HG03108 (cell line): Measurements from ENCODE around the gene SNX9.
"Not testable (repeated sequence)": the region's sequence is repeated elsewhere in the genome, so short reads cannot be mapped to it uniquely, and the experiment has no call there.

Experiments
- ATAC-seq: cut with Tn5 transposase; IDR thresholded peaks from one replicate; pipeline ENCODE4 v1.9.1; 2021; ENCODE audit warnings: moderate library complexity; ENCODE audit not compliant: unreplicated experiment

SNX9 gene

GRCh38 chr6:157853902-157854502 lies 31.0 kb downstream of the SNX9 start:
- no peak for ATAC-seq

DNA sequence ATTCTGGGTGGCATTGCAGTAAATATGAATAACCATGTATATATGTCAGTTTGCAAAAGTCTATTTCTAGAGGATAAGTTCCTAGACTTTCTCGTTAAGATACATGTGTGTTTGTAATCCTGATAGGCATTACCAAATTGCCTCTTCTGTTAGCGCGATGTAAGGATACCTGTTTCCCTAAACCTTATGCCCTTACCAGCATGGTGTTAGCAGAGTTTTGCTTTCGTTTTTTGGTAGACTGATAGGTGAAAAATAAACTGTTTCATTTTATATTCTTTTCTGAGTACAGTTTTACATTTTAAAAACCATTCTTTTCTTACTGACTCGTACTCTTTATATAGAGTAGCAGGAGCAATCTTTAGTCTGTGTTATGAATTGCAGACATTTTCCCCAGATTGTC lies 32.3 kb downstream of the SNX9 start:
- ATAC-seq: no peak

DNA sequence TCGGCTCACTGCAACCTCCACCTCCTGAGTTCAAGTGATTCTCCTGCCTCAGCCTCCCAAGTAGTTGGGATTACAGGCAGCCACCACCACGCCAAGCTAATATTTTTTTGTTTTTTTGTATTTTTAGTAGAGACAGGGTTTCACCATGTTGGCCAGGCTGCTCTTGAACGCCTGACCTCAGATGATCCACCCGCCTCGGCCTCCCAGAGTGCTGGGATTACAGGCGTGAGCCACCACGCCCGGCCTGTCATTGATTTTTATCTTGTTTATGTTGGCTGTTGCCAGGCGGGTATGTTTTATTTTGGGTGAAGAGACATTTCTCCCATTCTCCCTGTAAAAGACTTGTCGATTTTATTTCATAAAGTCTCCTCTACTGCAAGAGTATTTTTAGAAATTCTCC lies 32.8 kb downstream of the SNX9 start:
- not testable (repeated sequence) for ATAC-seq

GRCh38 chr6:157858664-157859063 lies 35.6 kb downstream of the SNX9 start:
- not testable (repeated sequence) for ATAC-seq

- ATAC-seq: no peak
These were observed 36.9 kb downstream of the SNX9 start for GRCh38 chr6:157859775-157860504.

GRCh38 chr6:157860505-157860991 lies 37.5 kb downstream of the SNX9 start:
- ATAC-seq: no peak

DNA sequence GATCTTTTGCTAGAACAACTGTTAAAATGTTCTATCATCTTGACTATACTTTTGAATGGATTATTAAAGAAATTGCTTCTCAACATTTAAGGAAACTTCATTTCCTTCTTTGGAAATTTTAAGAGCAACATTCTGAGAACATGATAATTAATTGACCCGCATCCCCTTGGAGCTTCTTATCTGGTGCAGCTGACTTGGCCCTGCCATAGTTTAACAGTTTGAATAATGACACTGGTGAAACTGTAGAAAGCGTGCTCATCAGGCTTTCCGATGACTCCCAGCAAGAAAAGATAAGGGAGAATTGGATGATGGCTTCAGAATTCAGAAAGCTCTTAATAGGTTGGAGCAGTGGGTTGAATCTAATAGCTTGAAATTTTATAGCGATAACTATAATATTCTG lies 38.1 kb downstream of the SNX9 start:
- no peak for ATAC-seq

GRCh38 chr6:157861814-157862213 lies 38.8 kb downstream of the SNX9 start:
- no peak for ATAC-seq

- no peak for ATAC-seq
These were observed 39.7 kb downstream of the SNX9 start for GRCh38 chr6:157862706-157863105.

- ATAC-seq: no peak
These were observed 41.2 kb downstream of the SNX9 start for GRCh38 chr6:157864185-157864761.

GRCh38 chr6:157865249-157865648 lies 42.2 kb downstream of the SNX9 start:
- ATAC-seq: no peak

GRCh38 chr6:157867155-157867559 lies 44.1 kb downstream of the SNX9 start:
- ATAC-seq: no peak

GRCh38 chr6:157867981-157868380 lies 44.9 kb downstream of the SNX9 start:
- ATAC-seq: no peak

- no peak for ATAC-seq
These were observed 45.8 kb downstream of the SNX9 start for GRCh38 chr6:157868835-157869234.

GRCh38 chr6:157869673-157870302 lies 46.7 kb downstream of the SNX9 start:
- no peak for ATAC-seq

- no peak for ATAC-seq
These were observed 50.8 kb downstream of the SNX9 start for GRCh38 chr6:157873735-157874344.

DNA sequence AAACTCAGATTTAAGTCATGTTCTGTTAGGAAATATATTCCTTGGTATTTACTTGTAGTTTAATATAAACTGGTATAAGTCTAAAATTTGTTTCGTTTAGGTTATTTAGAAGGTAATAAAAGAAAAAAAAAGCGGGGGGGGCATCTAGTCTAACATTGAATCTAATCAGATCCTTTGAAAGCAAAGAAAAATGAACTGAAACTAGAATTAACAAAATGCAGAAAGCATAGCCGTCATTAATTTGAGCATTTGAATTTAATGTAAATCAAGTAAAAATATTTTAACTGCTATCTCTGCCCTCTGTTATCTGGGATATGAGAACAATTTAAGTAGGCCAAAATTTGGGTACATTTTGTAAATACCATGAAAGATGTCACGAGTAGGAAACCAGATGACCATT lies 54.1 kb downstream of the SNX9 start:
- ATAC-seq: no peak

DNA sequence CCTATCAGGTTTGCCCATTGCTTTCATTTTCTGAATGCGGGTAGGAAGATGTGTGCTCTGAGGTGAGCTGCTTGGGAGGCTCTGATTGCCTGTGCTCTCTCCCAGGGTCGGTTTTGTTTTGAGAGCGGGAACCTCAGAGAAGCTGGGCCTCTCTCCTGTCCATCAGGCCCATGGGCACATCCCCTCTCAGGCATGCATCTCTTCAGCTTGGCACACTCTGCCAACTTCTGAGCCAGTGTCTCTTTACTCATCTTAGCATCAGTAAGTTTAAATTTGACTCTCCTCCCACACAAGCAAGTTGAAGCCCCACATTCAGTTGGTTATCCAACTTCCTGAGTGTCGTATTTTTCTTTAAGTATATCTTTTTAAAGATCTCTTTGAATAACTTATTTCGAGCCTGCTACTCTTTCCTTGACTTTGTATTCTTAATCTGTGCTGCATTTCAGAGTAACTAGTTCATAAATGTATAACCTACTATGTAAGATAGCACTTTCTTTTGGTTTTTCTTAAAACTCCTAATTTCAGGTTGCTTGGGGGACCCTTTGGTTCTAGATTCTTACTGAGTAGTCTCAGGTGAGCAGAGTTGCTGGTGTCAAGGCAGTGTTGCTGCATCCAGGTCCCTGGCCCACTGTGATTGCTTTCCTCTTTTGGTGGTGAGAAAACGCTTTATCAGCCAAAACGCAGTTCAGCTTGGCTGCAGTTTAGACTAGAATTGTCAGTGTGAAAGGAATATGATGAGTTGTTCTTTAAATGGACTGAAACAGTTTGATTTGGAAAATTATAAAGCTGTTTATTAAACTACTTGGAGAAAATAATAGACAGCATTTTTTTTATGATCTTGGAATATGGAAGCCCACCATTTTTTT lies 54.8 kb downstream of the SNX9 start:
- ATAC-seq: no peak

- peak; percentile 80 for ATAC-seq
These were observed 56.2 kb downstream of the SNX9 start for GRCh38 chr6:157879034-157879872.

- ATAC-seq: peak; percentile 29
These were observed 56.8 kb downstream of the SNX9 start for GRCh38 chr6:157879873-157880254.
